ENCODE data around the gene GNAT3. TPM values are rescaled to one million over a fixed set of nuclear protein-coding genes. Genes with fewer than 3 reads are reported as not detected.

Gene GNAT3
- total RNA-seq (2014; rRNA removed; shearing (Covaris generic)), result not detected in 2 replicates

DNA sequence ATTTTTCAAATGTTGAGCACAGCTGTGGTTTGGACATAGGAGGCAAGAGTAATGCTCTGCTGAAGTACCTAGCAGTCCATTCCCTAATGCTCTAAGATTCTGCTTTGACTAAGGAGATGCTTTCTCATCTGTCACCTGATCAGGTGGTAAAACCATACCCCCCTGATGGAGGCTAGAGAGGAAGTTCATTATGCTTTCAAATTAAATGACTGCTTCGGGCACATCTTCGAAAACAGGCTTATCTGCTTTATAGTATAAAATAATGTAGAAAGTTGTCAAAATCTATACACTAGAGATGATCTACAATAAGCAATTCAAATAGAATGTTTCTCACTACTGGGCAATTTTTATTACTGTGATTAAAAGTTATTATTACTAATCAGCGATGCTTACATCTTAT is at the start of gene GNAT3:
Gene GNAT3 (minus strand): TSS at position 101 of the 400 bp plus-strand sequence. CDS start 138 bp downstream, outside the sequence.
- in situ Hi-C loops (cut with HindIII; ENCODE audit: low sequenced_read_pairs), result no loop called here

DNA sequence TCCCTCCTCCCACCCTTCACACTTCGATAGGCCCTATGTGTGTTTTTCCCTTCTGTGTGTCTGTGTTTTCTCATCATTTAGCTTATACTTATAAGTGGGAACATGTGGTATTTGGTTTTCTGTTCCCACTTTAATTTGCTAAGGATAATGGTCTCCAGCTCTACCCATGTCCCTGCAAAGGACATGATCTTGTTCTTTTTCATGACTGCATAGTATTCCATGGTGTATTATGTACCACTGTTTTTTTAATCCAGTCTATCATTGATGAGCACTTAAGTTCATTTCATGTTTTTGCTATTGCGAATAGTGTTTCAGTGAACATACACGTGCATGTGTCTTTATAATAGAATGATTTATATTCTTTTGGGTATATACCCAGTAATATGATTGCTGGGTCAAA is 46.3 kb upstream of the GNAT3 start:
- no peak for DNase-seq (ENCODE audit: low spot score)
- in situ Hi-C loops (cut with HindIII; ENCODE audit: low sequenced_read_pairs), result no loop called here

More for the DNA sequence above, at the start of gene GNAT3:
- no peak for DNase-seq (ENCODE audit: low spot score)

DNA sequence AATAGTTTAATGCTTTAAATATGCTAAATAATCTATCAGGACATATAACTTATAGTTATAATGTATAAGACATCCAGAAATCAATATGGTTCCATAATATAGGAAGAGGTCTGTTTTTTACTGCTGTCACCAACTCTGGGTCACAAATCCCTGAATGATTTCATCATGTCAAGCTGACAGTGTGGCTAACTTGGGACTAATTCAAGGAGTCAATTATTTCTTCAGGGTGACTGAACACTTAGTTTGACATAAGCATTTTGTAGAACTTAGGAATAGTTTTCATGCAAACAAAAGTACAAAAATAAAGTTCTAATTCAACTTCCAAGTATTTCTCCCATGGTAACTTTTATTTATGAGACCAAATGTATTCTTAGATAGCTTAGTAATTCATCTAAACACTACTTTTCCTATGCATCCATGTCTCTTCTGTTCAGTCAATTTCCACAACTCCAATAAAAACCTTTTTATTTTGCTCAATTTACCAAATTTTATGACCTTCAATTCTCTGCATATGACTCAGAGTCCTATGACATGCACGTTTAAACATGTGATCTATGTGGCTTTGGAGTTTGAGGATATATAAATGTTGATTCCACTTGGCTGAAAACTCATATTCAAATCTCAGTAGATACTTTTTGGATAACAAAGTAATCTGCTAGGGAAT is 40.3 kb upstream of the GNAT3 start:
- in situ Hi-C loops (cut with HindIII; ENCODE audit: low sequenced_read_pairs), result no loop called here

DNA sequence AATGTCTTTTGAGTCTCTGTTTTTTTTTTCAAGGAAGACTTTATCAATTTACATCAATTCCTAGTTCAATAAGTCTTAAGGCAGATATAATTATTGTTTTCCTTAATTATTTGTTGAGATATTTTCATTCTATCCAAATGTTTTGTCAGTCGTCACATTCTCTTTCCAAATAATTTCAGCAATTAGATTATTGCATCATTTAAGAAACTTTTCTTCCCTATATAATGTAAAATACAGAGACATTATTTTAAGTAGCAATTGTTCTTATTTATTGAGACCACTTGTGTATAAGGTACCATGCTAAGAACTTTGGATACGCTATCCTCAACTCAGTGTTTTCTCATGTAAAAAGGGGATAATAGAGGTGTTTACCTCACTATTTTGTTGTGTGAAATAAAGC is 38.1 kb upstream of the GNAT3 start:
- in situ Hi-C loops (cut with HindIII; ENCODE audit: low sequenced_read_pairs), result no loop called here
- no peak for DNase-seq (ENCODE audit: low spot score)

More for the DNA sequence above, 40.3 kb upstream of the GNAT3 start:
- no peak for DNase-seq (ENCODE audit: low spot score)

DNA sequence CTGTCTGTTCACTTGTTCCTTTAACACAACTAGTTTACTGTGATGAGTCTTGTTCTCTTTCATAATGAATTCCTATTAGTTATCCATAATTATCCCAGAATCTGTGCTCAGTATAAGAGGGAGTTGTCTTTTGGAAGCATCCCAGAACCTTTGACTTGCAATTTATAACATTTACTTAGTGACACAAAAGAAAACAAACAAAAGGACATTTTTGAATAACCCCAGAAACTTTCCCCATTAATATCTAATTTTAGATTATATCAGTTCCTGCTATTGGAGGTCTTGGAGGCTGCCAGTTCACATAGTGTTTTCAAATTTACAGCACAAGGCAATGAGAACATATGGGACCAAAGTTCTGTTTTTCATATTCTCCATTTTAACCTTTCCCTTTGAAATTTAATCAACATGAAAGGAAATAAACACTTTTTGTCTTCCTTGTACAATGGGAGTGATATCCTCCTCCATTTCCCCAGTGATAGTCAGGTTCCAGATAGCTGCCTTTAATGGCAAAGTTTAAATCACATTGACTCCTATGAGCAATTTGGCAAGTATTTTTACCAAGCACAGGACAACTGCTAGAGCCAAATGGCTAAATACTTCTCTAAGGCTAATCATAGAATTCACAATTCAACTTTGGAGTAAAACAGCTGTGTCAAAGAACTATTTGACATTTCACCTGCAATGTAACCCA is 37.1 kb upstream of the GNAT3 start:
- DNase-seq (ENCODE audit: low spot score), result no peak
- in situ Hi-C loops (cut with HindIII; ENCODE audit: low sequenced_read_pairs), result no loop called here

DNA sequence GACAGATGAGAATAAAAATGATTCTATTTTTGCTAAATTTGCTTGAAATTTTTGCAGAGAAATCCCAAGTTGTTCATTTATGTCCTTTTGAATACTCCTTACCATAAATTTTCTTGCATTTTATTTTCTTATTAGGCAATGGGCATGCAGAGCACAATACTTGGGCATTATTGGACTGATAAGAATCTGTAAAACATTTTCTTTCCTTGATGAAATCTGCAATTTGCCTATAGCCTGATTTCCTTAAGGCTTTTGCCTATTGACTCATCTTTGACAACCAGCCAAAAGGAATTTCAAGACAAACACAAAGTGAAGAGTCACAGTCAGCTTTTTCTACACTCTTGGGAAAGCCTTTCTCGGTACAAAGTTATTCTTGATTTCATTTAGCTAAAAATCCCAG is 30.5 kb upstream of the GNAT3 start:
- in situ Hi-C loops (cut with HindIII; ENCODE audit: low sequenced_read_pairs), result no loop called here
- no peak for DNase-seq (ENCODE audit: low spot score)

DNA sequence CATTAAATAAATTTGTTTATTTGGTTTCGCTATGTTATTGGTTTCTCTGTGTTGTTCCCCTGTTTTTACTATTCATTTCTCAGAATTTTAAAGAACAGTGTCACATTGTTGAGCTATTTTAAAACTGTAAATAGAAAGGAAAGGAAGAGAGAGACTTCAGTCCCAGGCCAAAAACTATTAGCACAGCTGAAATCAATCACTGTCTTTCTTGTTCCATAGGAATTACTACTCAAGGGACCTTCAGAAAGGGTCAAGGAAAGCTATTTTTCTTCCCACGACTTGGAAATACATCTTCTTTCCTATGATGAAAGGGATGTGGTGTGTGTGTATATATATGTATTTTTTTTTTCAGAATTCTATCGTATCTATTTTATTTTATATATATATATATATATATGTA is 29.0 kb upstream of the GNAT3 start:
- in situ Hi-C loops (cut with HindIII; ENCODE audit: low sequenced_read_pairs), result no loop called here
- DNase-seq (ENCODE audit: low spot score), result no peak

DNA sequence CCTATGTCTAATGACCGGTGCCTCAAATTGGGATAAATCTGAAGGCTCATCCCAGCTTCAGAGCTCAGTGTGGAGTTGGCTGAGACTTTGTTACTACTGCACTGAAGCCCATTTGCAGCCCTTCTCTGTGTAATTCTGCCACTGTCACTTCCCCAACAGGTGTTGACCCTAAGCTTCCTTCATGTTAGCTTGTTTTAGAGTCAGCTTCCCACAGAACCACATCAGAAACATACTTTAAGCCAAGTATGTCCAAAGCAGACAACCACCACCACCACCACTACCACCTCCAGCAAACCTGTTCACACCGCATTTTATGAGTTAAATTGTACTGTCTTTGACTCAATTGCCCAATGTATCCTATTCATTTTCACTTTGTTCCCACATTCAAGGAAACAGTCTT is 25.2 kb upstream of the GNAT3 start:
- in situ Hi-C loops (cut with HindIII; ENCODE audit: low sequenced_read_pairs), result no loop called here
- DNase-seq (ENCODE audit: low spot score), result no peak

DNA sequence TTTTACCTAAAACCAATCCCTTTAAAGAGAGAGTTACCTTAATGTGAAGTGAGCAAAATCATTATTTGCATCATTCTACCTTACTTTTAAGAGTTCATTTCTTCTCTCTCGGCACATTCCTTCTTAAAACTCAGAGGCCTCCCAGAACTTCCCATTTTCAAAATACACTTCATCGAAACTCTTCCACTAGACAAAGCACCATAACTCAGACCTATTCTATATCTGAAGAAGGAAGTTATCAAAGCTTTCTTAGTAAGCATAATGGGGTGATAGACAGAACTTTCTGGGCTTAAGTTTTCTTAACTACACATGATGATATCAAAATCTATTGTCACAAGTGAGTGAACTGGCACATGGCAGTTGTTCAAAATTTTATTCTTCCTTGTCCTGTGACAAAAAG is 24.6 kb upstream of the GNAT3 start:
- DNase-seq (ENCODE audit: low spot score), result no peak
- in situ Hi-C loops (cut with HindIII; ENCODE audit: low sequenced_read_pairs), result no loop called here

DNA sequence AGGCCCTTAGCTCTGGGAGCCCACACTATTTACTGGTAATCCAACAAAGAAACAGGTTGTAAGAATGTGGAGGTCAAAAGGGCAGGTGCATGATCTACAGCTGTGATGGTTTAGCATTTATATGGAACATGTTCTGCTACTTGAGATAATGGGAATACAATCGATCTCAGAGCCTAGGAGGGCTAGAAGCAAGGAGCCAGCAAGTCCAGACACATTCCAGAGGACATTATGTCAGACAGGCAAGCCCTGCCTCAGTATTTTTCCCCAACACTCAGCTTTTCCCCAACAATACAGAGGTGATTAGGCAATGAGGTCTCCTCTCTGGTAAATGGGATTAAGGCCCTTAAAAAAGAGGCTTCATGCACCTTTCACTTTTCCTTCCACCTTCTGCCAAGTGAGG is 21.4 kb upstream of the GNAT3 start:
- in situ Hi-C loops (cut with HindIII; ENCODE audit: low sequenced_read_pairs), result no loop called here
- DNase-seq (ENCODE audit: low spot score), result no peak

DNA sequence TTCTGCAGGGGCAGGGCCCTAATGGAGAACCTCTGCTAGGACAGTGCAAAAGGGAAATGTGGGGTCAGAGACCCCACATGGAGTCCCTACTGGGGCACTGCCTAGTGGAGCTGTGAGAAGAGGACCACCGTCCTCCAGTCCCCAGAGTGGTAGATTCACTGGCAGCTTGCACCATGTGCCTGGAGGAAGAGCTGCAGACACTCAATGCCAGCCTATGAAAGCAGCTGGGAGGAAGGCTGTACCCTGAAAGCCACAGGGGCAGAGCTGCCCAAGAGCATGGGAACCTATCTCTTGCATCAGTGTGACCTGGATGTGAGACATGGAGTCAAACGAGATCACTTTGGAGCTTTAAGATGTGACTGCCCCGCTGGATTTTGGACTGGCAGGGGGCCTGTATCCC is 20.3 kb upstream of the GNAT3 start:
- in situ Hi-C loops (cut with HindIII; ENCODE audit: low sequenced_read_pairs), result no loop called here
- DNase-seq (ENCODE audit: low spot score), result no peak

DNA sequence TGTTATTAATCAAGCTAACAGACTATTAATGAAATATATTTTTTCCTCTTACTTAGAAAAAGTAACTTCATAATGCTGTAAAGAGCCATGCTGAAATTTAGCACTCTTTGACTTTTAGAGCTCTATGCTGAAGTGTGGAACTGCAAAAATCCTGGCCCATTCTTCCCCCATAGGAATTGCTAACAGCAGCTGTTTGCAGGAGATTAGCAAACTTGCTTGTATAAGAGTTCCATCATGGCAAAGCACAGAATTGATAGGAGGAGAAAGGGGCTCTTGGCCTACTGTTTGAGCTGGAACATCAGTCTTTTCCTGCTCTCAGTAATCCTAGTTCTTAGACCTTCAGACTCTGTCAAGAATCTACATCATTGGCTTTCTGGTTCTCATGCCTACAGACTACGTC is 18.3 kb upstream of the GNAT3 start:
- in situ Hi-C loops (cut with HindIII; ENCODE audit: low sequenced_read_pairs), result no loop called here
- no peak for DNase-seq (ENCODE audit: low spot score)

DNA sequence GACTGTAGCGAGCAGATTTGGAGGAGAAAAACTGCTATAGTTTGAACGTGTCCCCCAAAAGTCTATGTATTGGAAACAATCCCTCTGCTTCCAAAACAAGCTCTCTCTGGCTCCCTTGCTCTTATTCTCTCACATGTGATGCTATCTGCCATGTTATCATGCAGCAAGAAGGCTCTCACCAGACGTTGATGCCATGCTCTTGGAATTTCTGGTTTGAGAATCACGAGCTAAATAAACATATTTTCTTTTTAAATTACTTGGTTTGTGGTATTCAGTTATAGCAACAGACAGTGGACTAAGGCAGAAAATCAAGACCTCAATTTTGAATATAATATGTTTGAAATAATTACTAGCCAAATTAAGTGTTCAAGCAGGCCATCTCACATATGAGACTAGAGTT is 17.5 kb upstream of the GNAT3 start:
- no peak for DNase-seq (ENCODE audit: low spot score)

DNA sequence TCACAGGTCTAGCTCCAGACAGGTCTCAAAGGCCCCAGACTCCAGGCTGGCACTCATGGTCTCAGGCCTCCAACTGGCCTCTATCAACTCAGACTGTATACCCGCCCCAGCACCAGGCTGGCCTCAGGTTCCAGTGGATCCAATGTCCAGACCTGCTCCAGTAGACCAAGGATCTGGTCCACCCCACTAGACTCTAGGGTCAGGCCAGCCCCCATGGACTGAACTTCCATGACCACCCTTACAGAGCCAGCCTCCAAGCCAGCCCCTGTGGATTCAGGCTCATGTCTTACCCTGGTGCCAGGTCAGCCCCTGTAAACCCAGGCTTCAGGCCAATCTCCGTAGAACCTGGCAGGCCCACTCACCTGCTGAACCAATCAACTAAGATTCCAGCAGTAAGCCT is 16.8 kb upstream of the GNAT3 start:
- in situ Hi-C loops (cut with HindIII; ENCODE audit: low sequenced_read_pairs), result no loop called here
- no peak for DNase-seq (ENCODE audit: low spot score)

More for the DNA sequence above, 17.5 kb upstream of the GNAT3 start:
- in situ Hi-C loops (cut with HindIII; ENCODE audit: low sequenced_read_pairs), result no loop called here

DNA sequence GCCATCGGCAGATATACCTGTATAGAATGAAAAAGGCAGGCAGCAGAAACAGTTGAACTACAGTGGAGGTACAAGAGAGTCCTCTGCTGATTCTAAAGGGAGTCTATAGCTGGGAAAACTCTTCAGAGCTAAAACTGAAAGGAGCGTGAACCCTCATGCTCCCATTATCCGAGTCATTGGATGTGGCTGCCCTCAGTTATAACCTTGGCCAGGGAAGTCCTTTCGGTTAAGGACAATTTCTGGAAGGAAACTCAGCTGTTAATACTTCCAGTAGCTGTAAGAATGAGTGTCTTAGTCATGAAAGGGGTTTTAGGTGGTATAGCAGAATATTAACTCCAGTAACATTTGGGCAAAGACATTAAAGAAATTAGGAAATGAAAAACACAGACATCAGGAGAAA is 14.6 kb upstream of the GNAT3 start:
- DNase-seq (ENCODE audit: low spot score), result no peak
- in situ Hi-C loops (cut with HindIII; ENCODE audit: low sequenced_read_pairs), result no loop called here

DNA sequence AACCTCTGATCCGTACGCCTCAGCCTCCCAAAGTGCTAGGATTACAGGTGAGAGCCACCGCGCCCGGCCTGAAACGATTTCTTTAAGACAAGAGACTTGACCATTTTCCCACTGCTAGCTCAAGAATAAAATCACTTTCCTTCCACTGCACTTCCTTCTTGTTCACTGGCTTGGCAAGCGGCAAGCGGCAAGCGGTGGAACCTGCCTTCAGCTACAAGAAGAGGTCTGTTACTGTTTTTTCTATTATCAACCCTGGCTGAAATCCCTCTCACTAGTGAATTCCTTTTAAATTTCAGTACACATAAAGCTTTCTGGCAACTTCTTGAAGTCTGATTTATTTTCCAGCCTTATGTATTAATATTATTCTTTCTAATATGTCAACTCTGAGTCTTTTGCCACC is 12.8 kb upstream of the GNAT3 start:
- in situ Hi-C loops (cut with HindIII; ENCODE audit: low sequenced_read_pairs), result no loop called here
- DNase-seq (ENCODE audit: low spot score), result no peak

DNA sequence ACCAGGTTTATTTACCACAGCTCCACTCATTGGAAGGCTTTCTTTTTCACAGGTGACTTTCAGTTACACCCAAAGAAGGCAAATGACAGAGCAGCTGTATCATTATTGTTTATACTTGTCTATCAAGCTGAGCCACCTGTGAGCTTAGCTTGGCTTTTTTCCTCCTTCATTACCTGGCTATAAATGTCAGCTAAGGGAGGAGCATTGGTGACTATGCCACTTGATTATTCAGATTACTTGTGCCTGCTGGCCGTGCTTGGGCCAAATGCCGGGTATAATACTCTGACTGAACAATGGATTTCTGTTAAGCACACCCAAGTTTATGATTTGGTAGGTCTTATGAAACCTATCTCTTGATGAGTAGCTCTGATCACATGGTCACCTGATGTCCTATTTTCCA is 9.9 kb upstream of the GNAT3 start:
- no peak for DNase-seq (ENCODE audit: low spot score)
- in situ Hi-C loops (cut with HindIII; ENCODE audit: low sequenced_read_pairs), result no loop called here

DNA sequence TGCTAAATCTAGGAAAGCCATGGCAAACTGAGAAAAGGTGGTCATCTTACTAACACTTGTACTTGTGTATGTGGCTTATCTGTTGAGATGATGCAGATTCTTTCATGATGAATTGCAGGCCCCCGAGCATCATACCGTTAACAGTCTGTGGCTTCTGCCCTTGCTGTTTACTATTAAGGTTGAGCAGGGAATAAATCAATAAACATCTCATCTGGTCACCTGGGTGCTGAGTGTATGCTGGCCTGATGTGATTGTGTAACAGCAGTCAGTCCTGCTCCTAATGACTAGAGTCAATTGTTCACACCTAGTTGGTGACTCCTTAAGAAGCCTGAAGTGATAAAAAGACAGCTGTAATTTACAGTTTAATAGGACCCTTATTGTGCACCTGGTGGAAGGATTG is 8.3 kb upstream of the GNAT3 start:
- in situ Hi-C loops (cut with HindIII; ENCODE audit: low sequenced_read_pairs), result no loop called here

DNA sequence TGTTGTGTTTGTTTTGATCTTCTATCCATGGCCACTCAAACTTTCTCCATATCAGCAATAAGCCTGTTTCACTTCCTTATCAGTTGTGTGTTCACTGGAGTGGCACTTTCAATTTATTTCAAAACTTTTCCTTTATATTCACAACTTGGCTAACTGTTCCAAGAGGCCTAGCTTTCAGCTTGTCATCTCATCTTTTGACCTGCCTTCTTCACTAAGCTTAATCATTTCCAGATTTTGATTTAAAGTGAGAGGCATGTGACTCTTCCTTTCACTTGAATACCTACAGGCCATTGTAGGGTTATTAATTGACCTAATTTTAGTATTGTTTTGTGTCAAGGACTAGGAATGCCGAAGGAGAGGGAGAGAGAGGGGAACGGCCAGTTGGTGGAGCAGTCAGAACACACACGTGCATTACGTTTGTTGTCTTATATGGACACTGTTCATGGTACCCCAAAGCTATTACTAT is 5.5 kb upstream of the GNAT3 start:
- in situ Hi-C loops (cut with HindIII; ENCODE audit: low sequenced_read_pairs), result no loop called here
- no peak for DNase-seq (ENCODE audit: low spot score)

More for the DNA sequence above, 8.3 kb upstream of the GNAT3 start:
- no peak for DNase-seq (ENCODE audit: low spot score)

DNA sequence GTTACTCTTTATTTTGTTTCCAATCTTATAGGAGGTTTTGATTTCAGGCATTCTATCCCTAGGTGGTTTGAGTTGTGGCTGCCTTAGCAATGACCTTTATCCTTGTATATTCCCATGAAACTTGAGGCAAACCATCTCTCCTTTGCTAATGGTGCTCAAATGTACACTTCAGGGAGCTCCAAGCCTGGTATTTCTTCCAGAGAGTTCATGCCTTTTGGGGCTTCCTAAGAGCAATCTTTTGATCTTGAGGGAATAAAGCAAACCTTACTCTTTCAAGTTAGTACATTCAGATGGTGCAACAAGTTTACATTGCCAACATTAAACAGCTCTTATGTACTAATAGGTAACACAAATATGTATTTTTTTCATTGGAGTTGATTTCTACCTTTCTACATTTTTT is 3.4 kb upstream of the GNAT3 start:
- in situ Hi-C loops (cut with HindIII; ENCODE audit: low sequenced_read_pairs), result no loop called here
- no peak for DNase-seq (ENCODE audit: low spot score)

DNA sequence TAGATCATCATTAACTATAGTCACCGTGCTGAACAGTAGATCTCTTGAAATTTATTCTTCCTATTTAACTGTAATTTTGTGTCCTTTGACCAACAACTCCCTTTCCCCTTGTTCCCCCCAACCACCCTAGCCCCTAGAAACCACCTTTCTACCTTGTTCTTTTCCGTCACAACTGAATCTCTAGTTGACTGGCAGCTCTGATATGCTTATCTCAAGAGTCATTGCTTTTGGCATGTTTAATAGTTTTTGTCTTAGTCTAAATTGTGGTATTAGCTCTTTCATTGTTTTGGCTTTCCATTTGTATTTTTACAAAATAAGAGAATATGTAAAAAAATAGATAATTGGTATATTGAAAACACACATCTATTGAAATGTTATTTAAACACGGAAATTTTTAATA is 1.8 kb downstream of the GNAT3 start:
- in situ Hi-C loops (cut with HindIII; ENCODE audit: low sequenced_read_pairs), result no loop called here
- DNase-seq (ENCODE audit: low spot score), result no peak
